A549 (cell line): Measurements from ENCODE around the gene CGRRF1. TPM values are rescaled to one million over a fixed set of nuclear protein-coding genes. Genes with fewer than 3 reads are reported as not detected.
A peak's percentile ranks its signal among the peaks of the same experiment; 100 is the strongest.

Experiments used
- ATAC-seq, 2 experiments: fragments of 200-7000 bp in 1 of 2; fragments of >200 bp in 1 of 2; cut with Nextera tagmentation in 1 of 2; cut with Tn5 transposase in 1 of 2; 3 replicates each; pipeline versions ENCODE4 v1.8.0 to v1.9.1; 2018 to 2020; ENCODE audit warnings: mild to moderate bottlenecking in 1 of 2, moderate library complexity in 1 of 2
- CTCF ChIA-PET: fragments of 300-600 bp; sonication (Branson Sonifier 250); formaldehyde crosslinking; extraction: SDS; loops from one replicate; lab custom pipeline; 2021; ENCODE audit warnings: antibody characterized with exemption, inconsistent platforms; lab: Yijun Ruan, JAX
- POLR2A ChIA-PET: fragments of 350-600 bp; formaldehyde crosslinking; extraction: SDS; loops from one replicate; lab custom pipeline; 2021; ENCODE audit warnings: antibody characterized with exemption, inconsistent platforms; lab: Yijun Ruan, JAX
- DNase-seq, 2 experiments: peaks; one replicate each; pipeline versions ENCODE4 v3.0.0 to v3.0.0-alpha.2; 2011 to 2016; ENCODE audit warnings: low read depth in 1 of 2, low spot score in 1 of 2
- FAIRE-seq: peaks from 2 replicates; lab custom pipeline; 2011; peaks lifted over from hg19 to GRCh38; lab: Jason Lieb, UNC
- H3K27ac ChIP-seq, 2 experiments: fragments of >200 bp; sonication (Bioruptor Twin); formaldehyde crosslinking; 3 replicates each; pipeline ENCODE4 v1.5.1; 2016 to 2017
- H3K4me1 ChIP-seq: fragments of >200 bp; sonication (Bioruptor Twin); formaldehyde crosslinking; 3 replicates; pipeline ENCODE4 v1.6.1; 2016
- H3K4me2 ChIP-seq: fragments of >200 bp; sonication (Bioruptor Twin); formaldehyde crosslinking; 3 replicates; pipeline ENCODE4 v1.6.1; 2016
- H3K4me3 ChIP-seq: fragments of >200 bp; sonication (Bioruptor Twin); formaldehyde crosslinking; 3 replicates; pipeline ENCODE4 v1.5.1; 2016
- H3K9me3 ChIP-seq: fragments of >200 bp; sonication (Bioruptor Twin); formaldehyde crosslinking; 3 replicates; pipeline ENCODE4 v1.6.1; 2016
- BCL3 ChIP-seq: fragments of >200 bp; sonication (Bioruptor Twin); formaldehyde crosslinking; IDR thresholded peaks from 3 replicates; pipeline ENCODE4 v1.6.1; 2016
- CHD2 ChIP-seq: fragments of 150-350 bp; IDR thresholded peaks from 2 replicates; pipeline ENCODE4 v1.6.1; 2014; ENCODE audit warnings: low read length; ENCODE audit not compliant: partially characterized antibody
- CTCF ChIP-seq: fragments of >200 bp; sonication (Bioruptor Twin); formaldehyde crosslinking; IDR thresholded peaks from 3 replicates; pipeline ENCODE4 v1.5.1; 2016
- E2F6 ChIP-seq: IDR thresholded peaks from 2 replicates; pipeline ENCODE4 v1.6.1; 2012; ENCODE audit warnings: low read depth, borderline replicate concordance
- FOSL2 ChIP-seq, 2 experiments: fragments of 450-650 bp in 1 of 2; fragments of >200 bp in 1 of 2; sonication (Bioruptor Twin) in 1 of 2; formaldehyde crosslinking; IDR thresholded peaks; 2 replicates each; pipeline versions ENCODE4 v1.5.0 to v1.6.1; 2016 to 2020; ENCODE audit warnings: mild to moderate bottlenecking in 1 of 2, moderate library complexity in 1 of 2
- GATA3 ChIP-seq: IDR thresholded peaks from 2 replicates; pipeline ENCODE4 v1.6.1; 2012; ENCODE audit warnings: borderline replicate concordance
- HDAC2 ChIP-seq: fragments of 200-600 bp; sonication (generic); IDR thresholded peaks from 2 replicates; pipeline ENCODE4 v1.6.1; 2016
- HEYL ChIP-seq: fragments of 250-450 bp; sonication (Bioruptor Pico); IDR thresholded peaks from 2 replicates; pipeline ENCODE4 v1.8.0; 2021; ENCODE audit warnings: mild to moderate bottlenecking, moderate library complexity
- HOXB13 ChIP-seq: fragments of 250-450 bp; sonication (Bioruptor Pico); IDR thresholded peaks from 2 replicates; pipeline ENCODE4 v1.5.0; 2020; ENCODE audit warnings: low read depth, mild to moderate bottlenecking, moderate library complexity
- HOXB5 ChIP-seq: fragments of 250-450 bp; sonication (Bioruptor Pico); IDR thresholded peaks from 2 replicates; pipeline ENCODE4 v1.5.0; 2020; ENCODE audit warnings: mild to moderate bottlenecking, moderate library complexity
- JUN ChIP-seq, 2 experiments: fragments of >200 bp; sonication (Bioruptor Twin); formaldehyde crosslinking; IDR thresholded peaks; 2 replicates in 1 of 2; 3 replicates in 1 of 2; pipeline ENCODE4 v1.6.1; 2016 to 2017
- JUNB ChIP-seq: fragments of >200 bp; sonication (Bioruptor Twin); formaldehyde crosslinking; IDR thresholded peaks from 2 replicates; pipeline ENCODE4 v1.6.1; 2016
- MAX ChIP-seq: IDR thresholded peaks from 2 replicates; pipeline ENCODE4 v1.6.1; 2012
- NR3C1 ChIP-seq: fragments of >200 bp; sonication (Bioruptor Twin); formaldehyde crosslinking; IDR thresholded peaks from 3 replicates; pipeline ENCODE4 v1.6.1; 2017
- PHF8 ChIP-seq: fragments of 200-600 bp; sonication (generic); IDR thresholded peaks from 2 replicates; pipeline ENCODE4 v1.6.1; 2016; ENCODE audit warnings: low read depth, mild to moderate bottlenecking, antibody characterized with exemption, moderate library complexity, borderline replicate concordance
- POLR2A ChIP-seq: IDR thresholded peaks from 2 replicates; pipeline ENCODE4 v1.6.1; 2012; ENCODE audit warnings: mild to moderate bottlenecking, low read length
- POLR2AphosphoS2 ChIP-seq: conservative IDR thresholded peaks from 2 replicates; pipeline ENCODE4 v1.6.1; 2012; ENCODE audit warnings: low read length, improper control_type of control experiment, inconsistent platforms
- RAD21 ChIP-seq, 2 experiments: fragments of >200 bp in 1 of 2; sonication (Bioruptor Twin) in 1 of 2; formaldehyde crosslinking in 1 of 2; IDR thresholded peaks in 1 of 2; conservative IDR thresholded peaks in 1 of 2; 2 replicates in 1 of 2; 3 replicates in 1 of 2; pipeline ENCODE4 v1.6.1; 2012 to 2018; ENCODE audit warnings: inconsistent platforms in 1 of 2
- RNF2 ChIP-seq: fragments of 200-600 bp; sonication (generic); IDR thresholded peaks from 2 replicates; pipeline ENCODE4 v1.6.1; 2016; ENCODE audit warnings: low read depth, mild to moderate bottlenecking, antibody characterized with exemption, moderate library complexity, borderline replicate concordance
- SMC3 ChIP-seq: fragments of >200 bp; sonication (Bioruptor Twin); formaldehyde crosslinking; IDR thresholded peaks from 3 replicates; pipeline ENCODE4 v1.6.1; 2018; ENCODE audit warnings: inconsistent platforms
- TFCP2L1 ChIP-seq: fragments of 250-450 bp; sonication (Bioruptor Pico); IDR thresholded peaks from 2 replicates; pipeline ENCODE4 v1.5.0; 2021; ENCODE audit warnings: mild to moderate bottlenecking
- ZSCAN20 ChIP-seq: fragments of 250-450 bp; sonication (Bioruptor Pico); IDR thresholded peaks from 2 replicates; pipeline ENCODE4 v1.8.0; 2022; ENCODE audit warnings: mild to moderate bottlenecking, moderate library complexity
- WGBS: methylation state at CpG from one replicate; pipeline ENCODE4 v1.1.6; 2017; ENCODE audit errors: missing lambda C conversion rate; 5-methylcytosine and 5-hydroxymethylcytosine counted together
- polyA plus RNA-seq, 4 experiments: library from polyadenylated mRNA; depleted of rRNA in 3 of 4; stranded (reverse); fragments of >200 nt; fragmentation: RNase III in 1 of 4; extraction: RNeasy Plus Mini Kit Qiagen cat#74134 plus additional on column Dnase treatment in 1 of 4; gene quantifications; 2 replicates in 3 of 4; 3 replicates in 1 of 4; pipeline ENCODE4 v1.2.3, GENCODE V29; 2011 to 2017

The CGRRF1 gene
- polyA plus RNA-seq, 2 of the 4 experiments (the other 2 are of a cell fraction): 15.8 to 35.4 TPM

- TF ChIP-seq E2F6: no peak
- no peak for TF ChIP-seq NR3C1
- no peak for TF ChIP-seq JUNB
- no peak for TF ChIP-seq HOXB13 (CRISPR knock-in tag)
- CTCF ChIA-PET: interaction anchor here (0.6 to 13.8 kb wide), 6 partner anchors 12 to 244 kb away, joined by 3 to 272 read pairs (median 60); no protein-coding TSS in a partner anchor
- Histone ChIP-seq H3K9me3 (no peaks in the 10 kb centered on the region), H3K4me3 (no peak overlapping the region), H3K27ac (no peak overlapping the region), H3K4me1 (peaks cover 6% of the 10 kb centered on the region; the same call in 2 of the 3 replicates), H3K4me2 (no peak overlapping the region)
- WGBS: 45% methylated on average over 5 of the region's 5 CpGs
- FAIRE-seq: no peak
- no peak for ATAC-seq
- POLR2A ChIA-PET: no interaction called here
- DNase-seq: no peak
Observed at GRCh38 chr14:54562334-54562733, 52.6 kb downstream of the CGRRF1 start.

- WGBS: 6% methylated on average over 9 of the region's 9 CpGs
- peak overlapping the region; percentile 75 for H3K4me3 ChIP-seq
- FAIRE-seq (peak; percentile 92), DNase-seq (peak; percentile 24 to 64), ATAC-seq (no peak)
- TF ChIP-seq SMC3 (peak; percentile 88), HOXB5 (CRISPR knock-in tag) (peak; percentile 77; the same call in 1 of the 2 replicates), CTCF (peak; percentile 94), FOSL2 (IDR thresholded peaks at IDR 0.05) (no peak), FOSL2 (CRISPR knock-in tag; IDR thresholded peaks at IDR 0.05) (no peak), RNF2 (no peak), JUNB (no peak), RAD21 (conservative IDR thresholded peaks at IDR 0.05 in 1 of 2, IDR thresholded peaks at IDR 0.05 in 1 of 2) (peak; percentile 90 to 91), BCL3 (no peak), POLR2AphosphoS2 (no peak)
- H3K4me1 ChIP-seq: peaks cover 16% of the 10 kb centered on the region
- POLR2A ChIA-PET: interaction anchor here (0.6 to 4.8 kb wide), 5 partner anchors 14 to 227 kb away, joined by 3 to 78 read pairs (median 4); no protein-coding TSS in a partner anchor
- H3K4me2 ChIP-seq: peak overlapping the region; percentile 88
- no peaks in the 10 kb centered on the region for H3K9me3 ChIP-seq
- peak overlapping the region; percentile 88 to 98; a peak in 4 of 6 replicates for H3K27ac ChIP-seq
- CTCF ChIA-PET: interaction anchor here (0.6 to 13.8 kb wide), 67 partner anchors 8 to 1918 kb away, joined by 3 to 272 read pairs (median 5); partner anchors contain the start of gene CGRRF1
Observed at GRCh38 chr14:54564071-54564867, 54.6 kb downstream of the CGRRF1 start.

GRCh38 chr14:54564868-54565784 lies 55.4 kb downstream of the CGRRF1 start:
- no peak for FAIRE-seq
- WGBS: under 1% methylated on average over 54 of the region's 69 CpGs
- Histone ChIP-seq H3K4me1 (peaks cover 24% of the 10 kb centered on the region), H3K27ac (peak overlapping the region; percentile 88 to 98), H3K9me3 (no peaks in the 10 kb centered on the region), H3K4me3 (peak overlapping the region; percentile 75), H3K4me2 (peak overlapping the region; percentile 88)
- DNase-seq: peak; percentile 38 to 78
- peak; percentile 60 to 75 for ATAC-seq
- CTCF ChIA-PET: interaction anchor here (0.6 to 13.8 kb wide), 57 partner anchors 8 to 427 kb away, joined by 3 to 272 read pairs (median 6); partner anchors contain the start of gene CGRRF1
- POLR2A ChIA-PET: interaction anchor here (0.6 to 4.8 kb wide), 12 partner anchors 13 to 337 kb away, joined by 3 to 78 read pairs (median 4); partner anchors contain the start of gene GCH1
- no peak for TF ChIP-seq JUN (IDR thresholded peaks at IDR 0.05)
- peak; percentile 83 for TF ChIP-seq HDAC2
- peak; percentile 65 for TF ChIP-seq MAX
- TF ChIP-seq SMC3: peak; percentile 12; the same call in 2 of the 3 replicates
- no peak for TF ChIP-seq ZSCAN20
- peak; percentile 34 for TF ChIP-seq GATA3
- peak; percentile 2 to 3; a peak in 2 of 5 replicates for TF ChIP-seq RAD21 (conservative IDR thresholded peaks at IDR 0.05 in 1 of 2, IDR thresholded peaks at IDR 0.05 in 1 of 2)
- no peak for TF ChIP-seq CHD2
- TF ChIP-seq TFCP2L1 (CRISPR knock-in tag): no peak
- TF ChIP-seq RNF2: no peak; the same call in 1 of the 2 replicates
- TF ChIP-seq PHF8: peak; percentile 55; the same call in 1 of the 2 replicates
- peak; percentile 2; the same call in 1 of the 2 replicates for TF ChIP-seq POLR2A
- no peak for TF ChIP-seq HEYL (CRISPR knock-in tag)
- TF ChIP-seq E2F6: peak; percentile 59
